ENCODE data around the gene CRYBG1.
A peak's percentile ranks its signal among the peaks of the same experiment; 100 is the strongest.

- TF ChIP-seq ASH2L (IDR thresholded peaks at IDR 0.05; ENCODE audit: borderline replicate concordance, low read depth) (no peak), HDAC2 (IDR thresholded peaks at IDR 0.05) (no peak), TAF1 (IDR thresholded peaks at IDR 0.05; ENCODE audit: borderline replicate concordance, low read depth, low read length) (no peak), ETV6 (conservative IDR thresholded peaks at IDR 0.05 in 1 of 2, IDR thresholded peaks at IDR 0.05 in 1 of 2; ENCODE audit: borderline replicate concordance in 1 of 2, low read depth in 1 of 2) (no peak), DPF2 (IDR thresholded peaks at IDR 0.05) (no peak), RAD21 (IDR thresholded peaks at IDR 0.05; ENCODE audit: insufficient read depth, low read depth, low read length) (peak; percentile 79), SIN3A (IDR thresholded peaks at IDR 0.05; ENCODE audit: low read depth, low read length) (no peak), POLR2AphosphoS5 (IDR thresholded peaks at IDR 0.05; ENCODE audit: low read length) (no peak), CTCF (IDR thresholded peaks at IDR 0.05 in 2 of 3, conservative IDR thresholded peaks at IDR 0.05 in 1 of 3; ENCODE audit: control insufficient read depth in 2 of 3, extremely low read depth in 1 of 3, insufficient read depth in 1 of 3, low read depth in 3 of 3, low read length in 3 of 3) (peak; percentile 60 to 79 (median 78))
These were observed 84.4 kb downstream of the CRYBG1 start for GRCh38 chr6:106444777-106445507.
